OCI-M2 (cell line): ENCODE measurements around the gene RGS11.
"Not testable (repeated sequence)": the region's sequence is repeated elsewhere in the genome, so short reads cannot be mapped to it uniquely, and the experiment has no call there.

Experiments used
- DNase-seq: peaks from one replicate; lab custom pipeline; 2025; ENCODE audit not compliant: unreplicated experiment; lab: John Stamatoyannopoulos, UW

The RGS11 gene

GRCh38 chr16:280991-281659 lies 5.4 kb upstream of the RGS11 start:
- no peak for DNase-seq

- DNase-seq, result no peak
Observed at GRCh38 chr16:280552-280951, 4.8 kb upstream of the RGS11 start, which contains the start of gene ARHGDIG. ARHGDIG (plus strand) TSS chr16:280591; CDS start chr16:280681, 90 bp downstream.

GRCh38 chr16:280005-280460 lies 4.3 kb upstream of the RGS11 start:
- DNase-seq, result no peak

GRCh38 chr16:279531-279930 lies 3.8 kb upstream of the RGS11 start:
- DNase-seq, result no peak

- DNase-seq, result no peak
Observed at GRCh38 chr16:278863-279366, 3.2 kb upstream of the RGS11 start.

- no peak for DNase-seq
Observed at GRCh38 chr16:276426-277077, 808 bp upstream of the RGS11 start.

GRCh38 chr16:275041-275641 lies 603 bp downstream of the RGS11 start:
- DNase-seq, result no peak

- no peak for DNase-seq
Observed at GRCh38 chr16:273547-274421, 2.0 kb downstream of the RGS11 start.

GRCh38 chr16:272633-273546 lies 2.9 kb downstream of the RGS11 start:
- DNase-seq, result no peak

- no peak for DNase-seq
Observed at GRCh38 chr16:270381-271255, 5.1 kb downstream of the RGS11 start.

GRCh38 chr16:269061-269796 lies 6.5 kb downstream of the RGS11 start:
- no peak for DNase-seq

GRCh38 chr16:268141-269053 lies 7.3 kb downstream of the RGS11 start:
- no peak for DNase-seq

- DNase-seq, result not testable (repeated sequence)
Observed at GRCh38 chr16:267562-267961, 8.2 kb downstream of the RGS11 start.

GRCh38 chr16:266258-267164 lies 9.2 kb downstream of the RGS11 start:
- DNase-seq, result no peak

- DNase-seq, result no peak
Observed at GRCh38 chr16:265711-266110, 10.0 kb downstream of the RGS11 start.

GRCh38 chr16:265002-265529 lies 10.7 kb downstream of the RGS11 start:
- no peak for DNase-seq
